B cell (primary cell): ENCODE measurements around the gene ASIC1. TPM values are rescaled to one million over a fixed set of nuclear protein-coding genes. Genes with fewer than 3 reads are reported as not detected.

Experiments
- ATAC-seq: fragments of 200-7000 bp; cut with Tn5 transposase; one replicate; pipeline ENCODE4 v1.10.0; 2021; ENCODE audit warnings: low read depth, mild to moderate bottlenecking, moderate number of reproducible peaks, moderate library complexity
- CTCF ChIA-PET: fragments of 350-600 bp; sonication (Branson Sonifier 250); formaldehyde crosslinking; loops from one replicate; lab custom pipeline; 2021; ENCODE audit warnings: antibody characterized with exemption, inconsistent platforms; lab: Charles Lee
- POLR2A ChIA-PET: fragments of 350-600 bp; sonication (Branson Sonifier 250); formaldehyde crosslinking; loops from one replicate; lab custom pipeline; 2021; ENCODE audit warnings: antibody characterized with exemption; lab: Charles Lee
- DNase-seq: peaks from one replicate; pipeline ENCODE4 v3.0.0; 2013
- H2AFZ ChIP-seq: 2 replicates; pipeline ENCODE4 v1.6.1; 2012; ENCODE audit warnings: mild to moderate bottlenecking, low read depth, low read length; ENCODE audit not compliant: insufficient read depth, poor library complexity, severe bottlenecking
- H3K27ac ChIP-seq, 2 donors: 1 replicate in 1 of 2; 2 replicates in 1 of 2; pipeline ENCODE4 v1.5.1; 2012 to 2013; ENCODE audit warnings: low read length in 2 of 2, mild to moderate bottlenecking in 2 of 2, moderate library complexity in 1 of 2
- H3K27me3 ChIP-seq, 4 experiments: fragments of 200-600 bp in 1 of 4; sonication (generic) in 1 of 4; replicated peaks in 1 of 4; 1 replicate in 2 of 4; 2 replicates in 2 of 4; pipeline versions ENCODE4 v1.6.1 to v1.7.0; 2013 to 2016; ENCODE audit warnings: low read length in 3 of 4, mild to moderate bottlenecking in 2 of 4, mixed read lengths in 1 of 4, moderate library complexity in 1 of 4; ENCODE audit not compliant: insufficient read depth in 4 of 4, control insufficient read depth in 3 of 4; ENCODE audit errors: control extremely low read depth in 1 of 4
- H3K36me3 ChIP-seq, 2 experiments: replicated peaks in 1 of 2; 1 replicate in 1 of 2; 2 replicates in 1 of 2; pipeline versions ENCODE4 v1.6.1 to v1.7.1; 2013; ENCODE audit warnings: low read length in 1 of 2; ENCODE audit not compliant: insufficient read depth in 2 of 2, control insufficient read depth in 1 of 2; ENCODE audit errors: control extremely low read depth in 1 of 2, extremely low read depth in 1 of 2
- H3K4me1 ChIP-seq, 2 donors: fragments of 200-600 bp in 1 of 2; sonication (generic) in 1 of 2; 1 replicate in 1 of 2; 2 replicates in 1 of 2; pipeline versions ENCODE4 v1.5.1 to v1.6.1; 2013 to 2017; ENCODE audit warnings: low read length in 2 of 2; ENCODE audit not compliant: control insufficient read depth in 2 of 2, insufficient read depth in 2 of 2
- H3K4me2 ChIP-seq: replicated peaks from 2 replicates; pipeline ENCODE3; 2012; ENCODE audit warnings: mild to moderate bottlenecking, low read depth, low read length; ENCODE audit not compliant: poor library complexity, severe bottlenecking
- H3K4me3 ChIP-seq, 5 experiments: fragments of 200-600 bp in 1 of 5; sonication (generic) in 1 of 5; 1 replicate in 3 of 5; 2 replicates in 2 of 5; pipeline versions ENCODE4 v1.5.1 to v1.7.0; 2011 to 2016; ENCODE audit warnings: low read length in 4 of 5, mild to moderate bottlenecking in 4 of 5, low read depth in 2 of 5, control low read depth in 1 of 5, moderate library complexity in 1 of 5; ENCODE audit not compliant: insufficient read depth in 1 of 5; ENCODE audit errors: control extremely low read depth in 1 of 5, extremely low read depth in 1 of 5
- H3K79me2 ChIP-seq: fragments of 200-600 bp; sonication (generic); one replicate; pipeline ENCODE4 v1.6.0; 2016; ENCODE audit warnings: low read length; ENCODE audit not compliant: control insufficient read depth, insufficient read depth
- H3K9ac ChIP-seq: fragments of 200-600 bp; sonication (generic); 2 replicates; pipeline ENCODE4 v1.6.1; 2017; ENCODE audit warnings: mild to moderate bottlenecking, low read length, moderate library complexity
- H3K9me3 ChIP-seq, 3 donors: one replicate each; pipeline versions ENCODE4 v1.6.1 to v1.7.1; 2013; ENCODE audit warnings: low read length in 2 of 3; ENCODE audit not compliant: control insufficient read depth in 2 of 3, insufficient read depth in 1 of 3; ENCODE audit errors: control extremely low read depth in 1 of 3
- H4K20me1 ChIP-seq: 2 replicates; pipeline ENCODE4 v1.6.0; 2012; ENCODE audit warnings: mild to moderate bottlenecking, low read length; ENCODE audit not compliant: insufficient read depth, control insufficient read depth, poor library complexity, severe bottlenecking
- H3K27ac Mint-ChIP-seq: one replicate; pipeline ENCODE4 v1.8.0; 2021; ENCODE audit warnings: mixed read lengths
- H3K27me3 Mint-ChIP-seq: one replicate; pipeline ENCODE4 v1.8.0; 2021; ENCODE audit warnings: mixed read lengths
- H3K4me1 Mint-ChIP-seq: one replicate; pipeline ENCODE4 v1.8.0; 2021; ENCODE audit warnings: mixed read lengths
- H3K4me3 Mint-ChIP-seq: one replicate; pipeline ENCODE4 v1.8.0; 2021; ENCODE audit warnings: mixed read lengths
- H3K9me3 Mint-ChIP-seq: one replicate; pipeline ENCODE4 v1.8.0; 2022; ENCODE audit warnings: mixed read lengths; ENCODE audit not compliant: insufficient read depth
- EZH2 ChIP-seq: IDR thresholded peaks from 2 replicates; pipeline ENCODE4 v1.6.1; 2012; ENCODE audit warnings: borderline replicate concordance, low read depth, mild to moderate bottlenecking, moderate library complexity, low read length; ENCODE audit not compliant: insufficient read depth, poor library complexity, severe bottlenecking
- WGBS: methylation state at CpG from one replicate; pipeline ENCODE4 v1.1.5; 2013; ENCODE audit warnings: missing lambda C conversion rate; ENCODE audit not compliant: insufficient coverage; 5-methylcytosine and 5-hydroxymethylcytosine counted together
- intact Hi-C: fragments of 100-400 bp; cut with micrococcal nuclease; formaldehyde crosslinking; loops from one replicate; pipeline ENCODE4 v1.10.0; 2022
- polyA plus RNA-seq: library from polyadenylated mRNA; depleted of rRNA; stranded (reverse); fragments of >200 nt; gene quantifications from 2 replicates; pipeline ENCODE4 v1.2.3, GENCODE V29; 2012
- total RNA-seq, 2 donors: library from RNA; stranded (reverse); fragments of 120-200 nt in 1 of 2; gene quantifications; 1 replicate in 1 of 2; 2 replicates in 1 of 2; pipeline versions ENCODE4 v1.2.3 to v1.2.4, GENCODE V29; 2013 to 2022
- TF ChIP-seq, protein P1 (sequence below): fragments of 200-600 bp; IDR thresholded peaks from one replicate; pipeline ENCODE4 v1.8.0; 2022; ENCODE audit warnings: antibody characterized with exemption, mild to moderate bottlenecking

Gene ASIC1
- total and polyA plus RNA-seq, 2 donors (not counting 1 experiment from before 2014, with no cell fraction given), result not detected

DNA sequence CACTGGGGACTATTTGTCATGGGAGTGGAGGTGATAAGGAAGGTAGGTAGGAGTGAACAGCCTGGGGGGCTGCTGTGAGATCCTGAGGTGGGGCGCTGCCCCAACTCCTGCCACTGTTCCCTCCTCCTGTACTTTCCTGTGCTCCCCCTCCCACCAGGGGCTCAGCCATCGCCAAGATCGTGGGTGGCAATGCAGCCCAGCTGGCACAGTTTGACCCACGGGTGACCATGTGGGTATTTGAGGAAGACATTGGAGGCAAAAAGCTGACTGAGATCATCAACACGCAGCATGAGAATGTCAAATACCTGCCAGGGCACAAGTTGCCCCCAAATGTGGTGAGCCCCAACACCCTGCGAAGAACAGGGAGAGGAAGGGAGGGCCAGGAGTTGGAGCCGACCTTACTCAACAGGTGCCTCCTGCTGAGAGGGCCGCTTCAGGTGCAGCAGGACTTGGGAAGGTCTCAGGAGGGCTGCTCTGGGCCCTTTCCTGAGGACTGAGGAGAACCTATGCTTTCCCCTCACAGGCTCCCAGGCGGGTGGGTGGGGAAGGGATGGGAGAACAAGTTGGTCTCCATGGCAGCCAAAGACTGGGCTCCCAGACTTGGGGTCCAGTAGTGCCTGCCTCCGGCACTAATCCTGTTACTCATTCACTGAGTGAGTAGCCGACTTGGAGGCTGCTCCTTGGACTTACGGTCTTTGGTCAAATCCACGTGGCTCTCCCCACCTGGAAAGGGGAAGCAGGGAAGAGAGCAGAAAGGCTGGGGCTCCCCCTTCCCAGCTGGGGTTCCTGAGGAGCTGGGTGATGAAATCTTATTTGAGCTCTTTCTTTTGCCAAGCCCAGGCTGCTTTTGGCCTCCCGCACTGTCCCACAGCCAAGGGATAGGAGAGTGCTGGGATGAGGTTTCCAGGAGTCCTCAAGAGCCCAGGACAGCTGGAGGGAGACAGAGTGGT, 47.3 kb downstream of the ASIC1 start:
- Histone ChIP-seq H4K20me1 (no peaks in the 10 kb centered on the region), H3K27ac (no peak overlapping the region), H3K9ac (no peak overlapping the region), H3K36me3 (peaks cover 0 to 28% of the 10 kb centered on the region in 2 experiments), H3K4me1 (peaks cover 7 to 19% of the 10 kb centered on the region in 2 donors), H3K79me2 (peaks cover 15% of the 10 kb centered on the region), H3K4me3 (no peak overlapping the region), H2AFZ (no peak overlapping the region), H3K9me3 (no peaks in the 10 kb centered on the region), H3K27me3 (no peaks in the 10 kb centered on the region), H3K4me2 (no peak overlapping the region)
- no peaks in the 10 kb centered on the region for H3K27me3 Mint-ChIP-seq
- H3K4me3 Mint-ChIP-seq, result no peak overlapping the region
- peaks cover 14% of the 10 kb centered on the region for H3K4me1 Mint-ChIP-seq
- ATAC-seq (no peak), DNase-seq (no peak)
- H3K27ac Mint-ChIP-seq, result no peak overlapping the region
- TF ChIP-seq EZH2, result no peak
- TF ChIP-seq, protein P1, sequence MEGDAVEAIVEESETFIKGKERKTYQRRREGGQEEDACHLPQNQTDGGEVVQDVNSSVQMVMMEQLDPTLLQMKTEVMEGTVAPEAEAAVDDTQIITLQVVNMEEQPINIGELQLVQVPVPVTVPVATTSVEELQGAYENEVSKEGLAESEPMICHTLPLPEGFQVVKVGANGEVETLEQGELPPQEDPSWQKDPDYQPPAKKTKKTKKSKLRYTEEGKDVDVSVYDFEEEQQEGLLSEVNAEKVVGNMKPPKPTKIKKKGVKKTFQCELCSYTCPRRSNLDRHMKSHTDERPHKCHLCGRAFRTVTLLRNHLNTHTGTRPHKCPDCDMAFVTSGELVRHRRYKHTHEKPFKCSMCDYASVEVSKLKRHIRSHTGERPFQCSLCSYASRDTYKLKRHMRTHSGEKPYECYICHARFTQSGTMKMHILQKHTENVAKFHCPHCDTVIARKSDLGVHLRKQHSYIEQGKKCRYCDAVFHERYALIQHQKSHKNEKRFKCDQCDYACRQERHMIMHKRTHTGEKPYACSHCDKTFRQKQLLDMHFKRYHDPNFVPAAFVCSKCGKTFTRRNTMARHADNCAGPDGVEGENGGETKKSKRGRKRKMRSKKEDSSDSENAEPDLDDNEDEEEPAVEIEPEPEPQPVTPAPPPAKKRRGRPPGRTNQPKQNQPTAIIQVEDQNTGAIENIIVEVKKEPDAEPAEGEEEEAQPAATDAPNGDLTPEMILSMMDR, result no peak
- CTCF ChIA-PET, result interaction anchor here (14.8 kb wide), 1 partner anchor 15 kb away, joined by 343 read pairs; the partner anchor contains the start of gene SMARCD1
- POLR2A ChIA-PET, result interaction anchor here (1.3 kb wide), 1 partner anchor 20 kb away, joined by 3 read pairs; the partner anchor contains the start of gene SMARCD1
- 86% methylated on average over 11 of the region's 14 CpGs for WGBS
- intact Hi-C loops, result no loop called here
- no peaks in the 10 kb centered on the region for H3K9me3 Mint-ChIP-seq
